ENCODE measurements around the gene GUCY1A2. TPM values are rescaled to one million over a fixed set of nuclear protein-coding genes. Genes with fewer than 3 reads are reported as not detected.
"Not testable (repeated sequence)": the region's sequence is repeated elsewhere in the genome, so short reads cannot be mapped to it uniquely, and the experiment has no call there.

Gene GUCY1A2
- 0.27 and 0.84 TPM in 2 replicates for total RNA-seq (2014; rRNA removed; shearing (Covaris generic))
- 0.14 and 0.16 TPM in 2 replicates for polyA plus RNA-seq (2015; cell fraction: cytosol; rRNA removed)
- polyA plus RNA-seq (2015; cell fraction: nucleus; rRNA removed) = 0.23 and 0.35 TPM in 2 replicates

- DNase-seq (ENCODE audit: low read depth) = peak; percentile 15
Observed at GRCh38 chr11:107018219-107018901, at the start of gene GUCY1A2. GUCY1A2 (minus strand) TSS chr11:107018476; CDS start chr11:107018055, 421 bp downstream.

- DNase-seq (ENCODE audit: low read depth) = no peak
Observed at GRCh38 chr11:107054391-107054790, 36.1 kb upstream of the GUCY1A2 start.

DNA sequence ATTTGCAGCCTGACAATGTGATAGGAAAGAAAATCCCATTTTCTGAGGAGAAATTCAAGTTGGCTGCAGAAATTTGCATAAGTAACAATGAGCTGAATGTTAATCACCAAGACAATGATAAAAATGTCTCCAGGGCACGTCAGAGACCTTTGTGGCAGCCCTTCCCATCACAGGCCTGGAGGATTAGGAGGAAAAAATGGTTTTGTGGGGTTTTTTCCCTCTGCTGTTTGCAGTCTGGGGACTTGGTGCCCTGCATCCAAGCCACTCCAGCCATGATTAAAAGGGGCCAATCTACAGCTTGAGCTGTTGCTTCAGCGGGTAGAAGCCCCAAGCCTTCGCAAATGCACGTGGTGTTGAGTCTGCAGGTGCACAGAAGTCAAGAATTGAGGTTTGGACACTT lies 33.1 kb upstream of the GUCY1A2 start:
- not testable (repeated sequence) for DNase-seq (ENCODE audit: low read depth)

DNA sequence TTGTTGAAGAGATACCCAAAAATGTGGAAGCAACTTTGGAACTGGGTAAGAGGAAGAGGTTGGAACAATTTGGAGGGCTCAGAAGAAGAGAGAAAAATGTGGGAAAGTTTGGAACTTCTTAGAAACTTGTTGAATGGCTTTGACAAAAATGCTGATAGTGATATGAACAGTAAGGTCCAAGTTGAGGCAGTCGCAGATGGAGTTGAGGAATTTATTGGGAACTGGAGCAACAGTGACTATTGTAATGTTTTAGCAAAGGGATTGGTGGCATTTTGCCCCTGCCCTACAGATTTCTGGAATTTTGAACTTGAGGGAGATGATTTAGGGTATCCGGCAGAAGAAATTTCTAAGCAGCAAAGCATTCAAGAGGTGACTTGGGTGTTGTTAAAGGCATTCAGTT lies 32.6 kb upstream of the GUCY1A2 start:
- not testable (repeated sequence) for DNase-seq (ENCODE audit: low read depth)

DNA sequence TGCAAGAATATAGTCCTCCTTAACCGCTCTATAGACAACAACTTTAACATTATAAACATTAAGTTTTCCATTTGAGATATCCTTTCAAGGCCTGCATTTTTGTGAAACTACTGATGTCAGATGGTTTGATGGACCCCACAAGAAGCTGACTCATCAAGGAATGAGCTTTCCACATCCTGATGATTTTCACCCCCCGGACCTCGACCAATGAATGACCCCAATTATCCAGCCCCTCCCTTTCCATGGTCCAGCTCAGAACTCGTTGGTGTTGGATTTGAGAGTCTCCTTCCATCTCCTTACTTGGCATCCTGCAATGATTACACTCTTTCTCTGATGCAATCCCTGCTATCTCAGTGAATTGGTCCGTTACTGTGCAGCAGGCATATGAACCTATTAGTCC lies 31.8 kb upstream of the GUCY1A2 start:
- peak; percentile 68 for DNase-seq (ENCODE audit: low read depth)

- peak; percentile 70 for DNase-seq (ENCODE audit: low read depth)
Observed at GRCh38 chr11:107044503-107044902, 26.2 kb upstream of the GUCY1A2 start.

DNA sequence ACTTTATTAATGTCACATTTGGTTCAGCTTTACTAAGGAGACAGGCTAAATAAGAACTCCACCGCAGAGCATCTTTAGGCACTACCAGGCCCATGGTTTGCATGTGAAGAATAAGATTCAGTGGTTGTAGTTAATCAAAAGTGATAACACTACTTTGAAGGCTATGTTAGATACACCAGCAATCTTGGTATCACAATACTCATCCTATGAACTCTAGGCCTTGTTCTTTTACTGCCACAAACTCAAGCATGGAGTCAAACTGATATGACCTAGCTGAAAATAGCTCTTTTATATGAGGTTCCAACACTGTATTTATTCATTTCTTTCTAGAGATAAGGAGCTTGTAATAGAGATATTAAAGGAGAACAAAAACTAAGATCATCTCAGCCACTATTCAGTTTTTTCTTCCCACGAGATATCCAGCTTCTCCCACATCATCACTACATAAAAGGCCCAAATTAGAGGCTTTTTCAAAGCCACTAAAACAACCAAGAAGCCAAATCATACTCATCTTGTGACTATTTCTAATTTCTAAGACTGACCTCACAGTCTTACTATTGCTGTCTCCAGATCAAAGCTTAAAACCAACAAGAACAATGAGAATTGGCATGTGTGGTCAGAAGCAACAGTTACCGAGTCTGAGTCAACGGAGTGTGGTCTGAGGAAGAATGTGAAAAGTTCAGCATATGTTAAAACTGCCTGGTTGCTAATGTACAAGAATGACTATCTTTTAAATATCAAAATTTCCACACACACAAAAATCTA lies 25.1 kb upstream of the GUCY1A2 start:
- peak; percentile 98 for DNase-seq (ENCODE audit: low read depth)

- no peak for DNase-seq (ENCODE audit: low read depth)
Observed at GRCh38 chr11:107042748-107043147, 24.5 kb upstream of the GUCY1A2 start.

DNA sequence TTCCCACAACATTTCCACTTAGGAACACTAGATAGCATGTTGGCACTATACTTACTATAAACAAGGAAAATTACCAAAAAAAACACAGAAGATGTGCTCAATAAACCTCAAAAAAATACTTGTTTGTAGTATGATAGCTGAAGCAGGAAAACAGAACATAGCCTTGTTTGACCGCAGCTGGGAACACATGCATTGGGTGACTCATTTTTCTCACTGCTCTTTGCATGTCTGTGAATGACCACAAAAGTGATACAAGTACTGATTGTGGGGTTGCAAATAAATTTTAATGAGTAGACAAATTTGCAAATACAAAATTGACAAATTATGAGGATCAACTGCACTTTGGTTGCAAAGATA lies 22.8 kb upstream of the GUCY1A2 start:
- peak; percentile 84 for DNase-seq (ENCODE audit: low read depth)

GRCh38 chr11:107040433-107041087 lies 22.3 kb upstream of the GUCY1A2 start:
- no peak for DNase-seq (ENCODE audit: low read depth)

GRCh38 chr11:107025673-107026072 lies 7.4 kb upstream of the GUCY1A2 start:
- no peak for DNase-seq (ENCODE audit: low read depth)

- DNase-seq (ENCODE audit: low read depth) = no peak
Observed at GRCh38 chr11:107020594-107020993, 2.3 kb upstream of the GUCY1A2 start.

GRCh38 chr11:107018902-107019493 lies 722 bp upstream of the GUCY1A2 start:
- DNase-seq (ENCODE audit: low read depth) = peak; percentile 45

DNA sequence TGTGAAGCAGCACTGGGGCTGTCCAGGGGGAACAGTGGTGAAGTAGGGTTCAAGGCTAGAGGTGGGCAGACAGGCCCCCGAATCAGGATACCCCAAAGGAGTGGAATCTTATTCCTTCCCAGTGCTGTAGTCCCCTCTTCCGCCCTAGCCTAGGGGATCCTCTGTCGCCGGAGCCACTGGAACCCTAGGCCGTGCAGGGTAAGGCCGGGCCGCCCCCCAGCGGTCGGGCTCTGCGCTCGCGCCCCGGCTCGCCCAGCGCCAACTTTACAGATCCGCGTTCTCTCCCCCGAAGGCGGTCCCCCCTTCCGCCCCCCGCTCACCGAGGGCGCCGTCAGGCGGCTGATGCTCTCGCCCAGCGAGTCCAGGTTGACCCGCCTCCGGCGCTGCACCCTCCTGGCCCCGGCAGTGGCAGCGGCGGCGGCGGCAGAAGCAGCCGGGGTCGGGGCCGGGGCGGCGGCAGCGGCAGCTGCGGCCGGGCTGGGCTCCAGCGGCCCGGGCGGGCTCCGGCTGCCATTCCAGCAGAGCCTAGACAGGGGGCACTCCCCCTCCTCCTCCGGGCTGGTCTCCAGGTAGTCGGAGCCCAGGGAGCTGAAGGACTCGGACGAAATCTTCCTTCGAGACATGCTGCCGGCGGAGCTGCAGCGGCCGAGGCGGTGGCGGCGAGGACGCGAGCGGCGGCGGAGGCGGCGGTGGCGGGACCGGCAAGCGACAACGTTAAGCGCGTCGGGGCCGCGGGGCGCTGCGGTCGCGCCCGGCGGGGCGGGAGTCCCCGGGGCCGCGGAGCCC lies 650 bp downstream of the GUCY1A2 start:
- DNase-seq (ENCODE audit: low read depth) = peak; percentile 62

- DNase-seq (ENCODE audit: low read depth) = no peak
Observed at GRCh38 chr11:107017104-107017432, 1.2 kb downstream of the GUCY1A2 start.

GRCh38 chr11:107014871-107015270 lies 3.4 kb downstream of the GUCY1A2 start:
- DNase-seq (ENCODE audit: low read depth) = peak; percentile 20

DNA sequence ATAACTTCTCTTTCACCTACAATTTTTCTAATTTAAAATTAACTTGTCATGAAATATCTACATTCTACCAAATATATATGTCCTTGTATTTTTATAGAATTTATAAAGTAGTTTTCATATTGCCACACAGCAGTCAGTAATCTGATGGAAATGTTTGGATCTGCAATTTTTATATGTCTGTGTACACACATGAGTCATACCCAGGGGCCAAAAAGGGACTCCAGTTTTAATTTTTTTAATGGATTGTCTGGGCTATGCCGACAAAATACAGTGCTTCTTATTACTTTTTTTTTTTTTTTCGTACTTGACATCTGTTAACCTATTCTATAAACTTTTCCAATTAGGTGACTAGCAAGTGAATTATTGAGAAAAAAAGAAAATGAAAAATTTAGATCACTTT lies 6.3 kb downstream of the GUCY1A2 start:
- peak; percentile 12 for DNase-seq (ENCODE audit: low read depth)

DNA sequence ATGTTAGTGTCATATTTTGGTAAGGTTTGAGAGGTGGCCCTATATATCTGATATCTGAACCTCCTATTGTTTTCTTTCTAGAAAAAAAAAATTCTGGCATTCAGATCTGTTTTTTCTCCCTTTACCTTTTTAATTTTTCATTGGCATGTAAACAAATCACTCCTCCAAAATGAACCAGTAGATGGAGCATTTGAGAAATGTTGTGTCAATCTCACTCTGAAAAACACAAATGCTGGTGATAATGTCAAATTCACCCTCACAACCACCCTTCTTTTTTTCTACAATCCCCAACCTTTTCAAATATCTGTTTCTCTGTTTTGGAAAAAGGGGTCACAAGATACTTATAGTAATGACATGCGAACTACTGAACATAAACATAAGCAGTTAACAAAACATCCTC lies 9.1 kb downstream of the GUCY1A2 start:
- no peak for DNase-seq (ENCODE audit: low read depth)

DNA sequence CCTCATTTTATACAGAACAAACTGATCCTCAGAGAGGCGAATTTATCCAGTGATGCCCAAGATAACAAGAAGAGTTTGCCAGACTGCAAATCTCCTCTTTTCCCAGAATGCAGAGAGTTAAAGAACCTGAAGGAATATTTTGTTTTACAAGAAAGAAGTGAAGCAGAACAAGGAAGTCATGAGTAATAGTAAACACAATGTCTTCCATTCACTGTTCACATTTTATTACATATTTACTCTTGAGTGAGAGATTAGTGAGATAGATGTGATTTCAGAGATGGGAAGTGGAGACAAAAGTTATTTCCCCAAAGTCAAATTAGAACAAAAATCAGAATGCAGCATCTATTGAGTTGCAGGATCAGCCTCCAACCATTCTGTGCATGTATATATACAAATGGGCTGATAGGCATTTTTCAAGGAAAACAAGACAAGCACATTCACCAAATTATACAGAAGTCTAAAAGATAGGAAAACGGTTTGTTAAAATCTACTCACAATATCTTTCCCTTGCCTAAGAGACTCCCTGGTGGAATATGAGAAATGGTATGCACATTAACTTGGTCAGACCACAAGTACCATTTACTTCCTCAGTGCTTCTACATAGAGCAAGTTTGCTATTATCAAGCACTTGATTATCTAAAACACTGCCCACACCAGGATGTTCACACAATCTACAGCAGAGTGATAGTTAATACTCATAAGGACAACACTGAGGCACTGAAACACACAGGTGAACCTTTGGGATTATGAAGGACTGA lies 12.0 kb downstream of the GUCY1A2 start:
- DNase-seq (ENCODE audit: low read depth) = peak; percentile 10

DNA sequence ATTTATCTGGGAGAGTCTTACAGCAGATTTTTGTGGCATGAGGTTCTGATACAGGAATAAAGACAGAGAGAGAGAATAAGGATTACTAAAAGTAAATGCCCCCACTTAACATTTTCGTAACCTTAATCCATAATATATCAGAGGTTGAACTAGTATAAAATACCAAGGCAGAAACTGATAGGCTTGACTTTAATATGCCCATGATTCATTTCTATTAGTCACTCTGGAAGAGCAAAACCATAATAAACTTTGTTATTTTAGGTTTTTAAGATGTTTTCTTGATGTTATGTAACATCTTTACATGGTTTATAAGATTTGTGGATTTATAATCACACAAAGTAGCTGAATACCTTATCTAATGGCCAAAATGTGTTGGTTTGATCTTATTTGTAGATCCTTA lies 19.1 kb downstream of the GUCY1A2 start:
- no peak for DNase-seq (ENCODE audit: low read depth)

DNA sequence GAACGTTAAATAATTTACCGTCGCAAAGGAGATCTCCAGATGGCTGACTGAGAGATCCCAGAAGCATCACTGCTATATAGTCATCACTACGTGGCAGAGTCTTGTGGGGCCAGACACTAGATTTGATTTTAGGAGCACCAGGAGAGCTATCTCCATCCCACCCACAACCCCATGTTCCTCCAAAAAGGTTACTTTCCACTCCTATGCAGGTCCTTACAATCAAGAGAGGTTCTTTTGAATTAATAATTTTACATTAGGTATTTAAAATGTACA lies 19.4 kb downstream of the GUCY1A2 start:
- no peak for DNase-seq (ENCODE audit: low read depth)
